SK-N-SH (cell line): ENCODE measurements around the gene FRMD5. TPM values are rescaled to one million over a fixed set of nuclear protein-coding genes. Genes with fewer than 3 reads are reported as not detected.

Source experiments
- CTCF ChIA-PET: fragments of 300-600, 350-600 bp; formaldehyde crosslinking; extraction: SDS; loops from one replicate; lab custom pipeline; 2021; lab: Yijun Ruan, JAX
- POLR2A ChIA-PET: fragments of 350-600 bp; sonication (Branson Sonifier 250); formaldehyde crosslinking; extraction: SDS; loops from one replicate; lab custom pipeline; 2020; ENCODE audit warnings: antibody characterized with exemption, inconsistent platforms; lab: Yijun Ruan, JAX
- DNase-seq: peaks from one replicate; pipeline ENCODE4 v3.0.0; 2012
- H2AFZ ChIP-seq: fragments of 200-600 bp; sonication (generic); 2 replicates; pipeline ENCODE4 v1.8.1; 2016; ENCODE audit warnings: antibody characterized with exemption, mild to moderate bottlenecking, low read depth
- H3F3A ChIP-seq: fragments of 200-600 bp; sonication (generic); replicated peaks from 2 replicates; pipeline ENCODE3; 2016; ENCODE audit warnings: antibody characterized with exemption, mild to moderate bottlenecking; ENCODE audit not compliant: insufficient read depth
- H3K27ac ChIP-seq, 2 experiments: fragments of 200-500 bp in 1 of 2; fragments of 200-600 bp in 1 of 2; sonication (Bioruptor generic) in 1 of 2; sonication (generic), shearing (Covaris generic) in 1 of 2; 2 replicates each; pipeline versions ENCODE4 v1.5.1 to v1.6.1; 2014 to 2016; ENCODE audit warnings: low read depth in 2 of 2, inconsistent platforms in 1 of 2, low read length in 1 of 2, mild to moderate bottlenecking in 1 of 2, mixed read lengths in 1 of 2
- H3K27me3 ChIP-seq: fragments of 200-600 bp; sonication (generic), shearing (Covaris generic); 2 replicates; pipeline ENCODE4 v1.6.1; 2016; ENCODE audit warnings: mixed run types; ENCODE audit not compliant: insufficient read depth
- H3K36me3 ChIP-seq, 2 experiments: fragments of 200-500 bp in 1 of 2; fragments of 200-600 bp in 1 of 2; sonication (Bioruptor generic) in 1 of 2; sonication (generic) in 1 of 2; replicated peaks in 1 of 2; 2 replicates each; pipeline versions ENCODE3 to v1.5.1; 2014 to 2016; ENCODE audit warnings: low read length in 1 of 2, mild to moderate bottlenecking in 1 of 2; ENCODE audit not compliant: insufficient read depth in 2 of 2, control insufficient read depth in 1 of 2
- H3K4me1 ChIP-seq, 2 experiments: fragments of 200-500 bp in 1 of 2; fragments of 200-600 bp in 1 of 2; sonication (Bioruptor generic) in 1 of 2; sonication (generic), shearing (Covaris generic) in 1 of 2; 2 replicates each; pipeline versions ENCODE4 v1.5.1 to v1.6.1; 2014 to 2016; ENCODE audit warnings: low read depth in 1 of 2, low read length in 1 of 2, mixed run types in 1 of 2; ENCODE audit not compliant: insufficient read depth in 2 of 2, control insufficient read depth in 1 of 2
- H3K4me2 ChIP-seq: fragments of 200-600 bp; sonication (generic), shearing (Covaris generic); 2 replicates; pipeline ENCODE4 v1.6.1; 2017; ENCODE audit warnings: mixed run types
- H3K4me3 ChIP-seq, 2 experiments: fragments of 200-500 bp in 1 of 2; fragments of 200-600 bp in 1 of 2; sonication (Bioruptor generic) in 1 of 2; sonication (generic), shearing (Covaris generic) in 1 of 2; 2 replicates each; pipeline versions ENCODE4 v1.5.1 to v1.8.1; 2014 to 2016; ENCODE audit warnings: low read depth in 2 of 2, inconsistent platforms in 1 of 2, low read length in 1 of 2, mild to moderate bottlenecking in 1 of 2, mixed read lengths in 1 of 2, moderate library complexity in 1 of 2
- H3K79me2 ChIP-seq: fragments of 200-600 bp; sonication (generic); 2 replicates; pipeline ENCODE4 v1.8.1; 2017; ENCODE audit warnings: mild to moderate bottlenecking; ENCODE audit not compliant: insufficient read depth
- H3K9ac ChIP-seq: fragments of 200-600 bp; sonication (generic); 2 replicates; pipeline ENCODE4 v1.6.1; 2017; ENCODE audit warnings: mixed run types
- H3K9me2 ChIP-seq: fragments of 200-600 bp; sonication (generic); 2 replicates; pipeline ENCODE4 v1.6.1; 2017; ENCODE audit warnings: mixed run types
- H3K9me3 ChIP-seq: fragments of 200-600 bp; sonication (generic); 2 replicates; pipeline ENCODE4 v1.6.1; 2017; ENCODE audit warnings: mixed run types, mild to moderate bottlenecking, moderate library complexity
- H4K20me1 ChIP-seq: fragments of 200-600 bp; sonication (generic); 2 replicates; pipeline ENCODE4 v1.6.1; 2017; ENCODE audit warnings: mild to moderate bottlenecking, mixed run types; ENCODE audit not compliant: insufficient read depth
- CTCF ChIP-seq: fragments of 200-600 bp; sonication (generic); IDR thresholded peaks from 2 replicates; pipeline ENCODE4 v1.6.1; 2017; ENCODE audit warnings: antibody characterized with exemption, mild to moderate bottlenecking, moderate library complexity
- ELF1 ChIP-seq: IDR thresholded peaks from 2 replicates; pipeline ENCODE4 v1.4.0; 2012
- EP300 ChIP-seq, 2 experiments: IDR thresholded peaks; 2 replicates each; pipeline versions ENCODE4 v1.4.0 to v1.6.1; 2012; ENCODE audit warnings: borderline replicate concordance in 1 of 2, low read depth in 1 of 2, low read length in 1 of 2
- EZH2phosphoT487 ChIP-seq: fragments of 200-600 bp; sonication (generic); IDR thresholded peaks from 2 replicates; pipeline ENCODE4 v1.6.1; 2017; ENCODE audit warnings: low read depth, mixed run types, mild to moderate bottlenecking, antibody characterized with exemption, moderate library complexity, borderline replicate concordance
- FOSL2 ChIP-seq: IDR thresholded peaks from 2 replicates; pipeline ENCODE4 v1.4.0; 2012; ENCODE audit warnings: low read depth, mild to moderate bottlenecking, moderate library complexity, borderline replicate concordance
- RAD21 ChIP-seq: IDR thresholded peaks from 2 replicates; pipeline ENCODE4 v1.6.1; 2012; ENCODE audit warnings: mild to moderate bottlenecking, low read length
- RCOR1 ChIP-seq: fragments of 150-350 bp; IDR thresholded peaks from 2 replicates; pipeline ENCODE4 v1.6.1; 2017; ENCODE audit warnings: antibody characterized with exemption, low read length
- RFX5 ChIP-seq: IDR thresholded peaks from 2 replicates; pipeline ENCODE4 v1.6.1; 2012; ENCODE audit warnings: mild to moderate bottlenecking, improper control_type of control experiment, low read length
- SIN3A ChIP-seq: IDR thresholded peaks from 2 replicates; pipeline ENCODE4 v1.6.1; 2012; ENCODE audit warnings: low read depth, mild to moderate bottlenecking, low read length, moderate library complexity, borderline replicate concordance
- SMC3 ChIP-seq: IDR thresholded peaks from 2 replicates; pipeline ENCODE4 v1.6.1; 2012; ENCODE audit warnings: low read depth, low read length, improper control_type of control experiment
- WGBS: methylation state at CpG from one replicate; pipeline ENCODE4 v1.1.6; 2017; ENCODE audit warnings: low lambda C conversion rate; 5-methylcytosine and 5-hydroxymethylcytosine counted together
- polyA plus RNA-seq, 3 experiments: library from polyadenylated mRNA; depleted of rRNA; stranded (reverse); fragments of >200 nt; gene quantifications; 2 replicates each; pipeline ENCODE4 v1.2.3, GENCODE V29; 2012
- TF ChIP-seq, protein P1 (sequence below): IDR thresholded peaks from 2 replicates; pipeline ENCODE4 v1.4.0; 2012; ENCODE audit warnings: low read depth, borderline replicate concordance
- TF ChIP-seq, protein P2 (sequence below): IDR thresholded peaks from 2 replicates; pipeline ENCODE4 v1.4.0; 2012; ENCODE audit warnings: low read depth
- TF ChIP-seq, protein P3 (sequence below): IDR thresholded peaks from 2 replicates; pipeline ENCODE4 v1.6.1; 2012; ENCODE audit warnings: mild to moderate bottlenecking, low read depth, low read length, moderate library complexity

The FRMD5 gene
- polyA plus RNA-seq, 1 of the 3 experiments (the other 2 are of a cell fraction): 24.8 TPM

GRCh38 chr15:43900996-43901395, 294.1 kb downstream of the FRMD5 start (continued):
- TF ChIP-seq, protein P1, sequence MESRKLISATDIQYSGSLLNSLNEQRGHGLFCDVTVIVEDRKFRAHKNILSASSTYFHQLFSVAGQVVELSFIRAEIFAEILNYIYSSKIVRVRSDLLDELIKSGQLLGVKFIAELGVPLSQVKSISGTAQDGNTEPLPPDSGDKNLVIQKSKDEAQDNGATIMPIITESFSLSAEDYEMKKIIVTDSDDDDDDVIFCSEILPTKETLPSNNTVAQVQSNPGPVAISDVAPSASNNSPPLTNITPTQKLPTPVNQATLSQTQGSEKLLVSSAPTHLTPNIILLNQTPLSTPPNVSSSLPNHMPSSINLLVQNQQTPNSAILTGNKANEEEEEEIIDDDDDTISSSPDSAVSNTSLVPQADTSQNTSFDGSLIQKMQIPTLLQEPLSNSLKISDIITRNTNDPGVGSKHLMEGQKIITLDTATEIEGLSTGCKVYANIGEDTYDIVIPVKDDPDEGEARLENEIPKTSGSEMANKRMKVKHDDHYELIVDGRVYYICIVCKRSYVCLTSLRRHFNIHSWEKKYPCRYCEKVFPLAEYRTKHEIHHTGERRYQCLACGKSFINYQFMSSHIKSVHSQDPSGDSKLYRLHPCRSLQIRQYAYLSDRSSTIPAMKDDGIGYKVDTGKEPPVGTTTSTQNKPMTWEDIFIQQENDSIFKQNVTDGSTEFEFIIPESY: no peak
- TF ChIP-seq ELF1 (no peak), RCOR1 (no peak), RAD21 (no peak), RFX5 (no peak), FOSL2 (no peak)
- TF ChIP-seq, protein P2, sequence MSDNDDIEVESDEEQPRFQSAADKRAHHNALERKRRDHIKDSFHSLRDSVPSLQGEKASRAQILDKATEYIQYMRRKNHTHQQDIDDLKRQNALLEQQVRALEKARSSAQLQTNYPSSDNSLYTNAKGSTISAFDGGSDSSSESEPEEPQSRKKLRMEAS: no peak
- TF ChIP-seq, all 33 proteins: peak for 0

- Histone ChIP-seq H3K9me2 (no peaks in the 10 kb centered on the region), H3K4me1 (peaks cover 0 to 45% of the 10 kb centered on the region in 2 experiments; a peak in 1 of 4 replicates), H4K20me1 (no peaks in the 10 kb centered on the region), H3K4me2 (no peak overlapping the region), H3K79me2 (no peaks in the 10 kb centered on the region), H3K27ac (no peak overlapping the region), H3F3A (no peaks in the 10 kb centered on the region), H3K9me3 (no peaks in the 10 kb centered on the region), H3K27me3 (no peaks in the 10 kb centered on the region), H3K4me3 (no peak overlapping the region), H2AFZ (no peak overlapping the region), H3K36me3 (peaks cover 20 to 49% of the 10 kb centered on the region in 2 experiments), H3K9ac (no peak overlapping the region)
- no peak for DNase-seq
- WGBS: 79% methylated on average over 4 of the region's 5 CpGs
- TF ChIP-seq EZH2phosphoT487 (no peak), SMC3 (no peak)
- POLR2A ChIA-PET: no interaction called here
- CTCF ChIA-PET: interaction anchor here (1.2 kb wide), 1 partner anchor 19 kb away, joined by 3 read pairs; no protein-coding TSS in a partner anchor
These were observed 295.1 kb downstream of the FRMD5 start for GRCh38 chr15:43899928-43900327.

DNA sequence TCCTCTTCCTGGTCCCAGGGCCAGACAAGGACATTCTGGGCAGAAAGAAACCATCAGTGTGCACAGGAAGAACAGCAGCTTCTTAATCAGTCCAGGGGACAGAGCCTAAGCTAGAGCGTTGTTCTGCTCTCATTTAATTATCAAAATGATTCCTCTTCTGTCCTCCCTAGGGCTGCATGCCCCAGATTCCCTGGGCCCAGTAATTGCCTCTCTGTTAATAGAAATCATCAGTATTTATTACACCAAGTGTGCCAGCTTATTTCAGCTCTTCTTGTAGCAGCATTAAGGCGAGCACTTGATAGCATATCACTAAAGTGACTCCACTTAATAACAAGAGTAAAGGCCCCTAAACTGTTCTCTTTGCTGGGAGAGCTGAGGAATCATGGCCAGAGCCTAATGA, 296.2 kb downstream of the FRMD5 start:
- H3K9me3 ChIP-seq: no peaks in the 10 kb centered on the region
- TF ChIP-seq EP300 (IDR thresholded peaks at IDR 0.05; ENCODE audit: borderline replicate concordance in 1 of 2, low read depth in 1 of 2, low read length in 1 of 2) (no peak), CTCF (no peak), RCOR1 (0 out of 2 replicates have a peak, but pooled peaks have one; percentile 17), SIN3A (no peak)
- TF ChIP-seq, protein P3, sequence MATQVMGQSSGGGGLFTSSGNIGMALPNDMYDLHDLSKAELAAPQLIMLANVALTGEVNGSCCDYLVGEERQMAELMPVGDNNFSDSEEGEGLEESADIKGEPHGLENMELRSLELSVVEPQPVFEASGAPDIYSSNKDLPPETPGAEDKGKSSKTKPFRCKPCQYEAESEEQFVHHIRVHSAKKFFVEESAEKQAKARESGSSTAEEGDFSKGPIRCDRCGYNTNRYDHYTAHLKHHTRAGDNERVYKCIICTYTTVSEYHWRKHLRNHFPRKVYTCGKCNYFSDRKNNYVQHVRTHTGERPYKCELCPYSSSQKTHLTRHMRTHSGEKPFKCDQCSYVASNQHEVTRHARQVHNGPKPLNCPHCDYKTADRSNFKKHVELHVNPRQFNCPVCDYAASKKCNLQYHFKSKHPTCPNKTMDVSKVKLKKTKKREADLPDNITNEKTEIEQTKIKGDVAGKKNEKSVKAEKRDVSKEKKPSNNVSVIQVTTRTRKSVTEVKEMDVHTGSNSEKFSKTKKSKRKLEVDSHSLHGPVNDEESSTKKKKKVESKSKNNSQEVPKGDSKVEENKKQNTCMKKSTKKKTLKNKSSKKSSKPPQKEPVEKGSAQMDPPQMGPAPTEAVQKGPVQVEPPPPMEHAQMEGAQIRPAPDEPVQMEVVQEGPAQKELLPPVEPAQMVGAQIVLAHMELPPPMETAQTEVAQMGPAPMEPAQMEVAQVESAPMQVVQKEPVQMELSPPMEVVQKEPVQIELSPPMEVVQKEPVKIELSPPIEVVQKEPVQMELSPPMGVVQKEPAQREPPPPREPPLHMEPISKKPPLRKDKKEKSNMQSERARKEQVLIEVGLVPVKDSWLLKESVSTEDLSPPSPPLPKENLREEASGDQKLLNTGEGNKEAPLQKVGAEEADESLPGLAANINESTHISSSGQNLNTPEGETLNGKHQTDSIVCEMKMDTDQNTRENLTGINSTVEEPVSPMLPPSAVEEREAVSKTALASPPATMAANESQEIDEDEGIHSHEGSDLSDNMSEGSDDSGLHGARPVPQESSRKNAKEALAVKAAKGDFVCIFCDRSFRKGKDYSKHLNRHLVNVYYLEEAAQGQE: no peak
- DNase-seq: no peak
- no peak overlapping the region for H2AFZ ChIP-seq
- peak overlapping the region in 1 of 2 experiments; percentile 23; a peak in 1 of 4 replicates for H3K27ac ChIP-seq
- 75% methylated on average over 2 of the region's 2 CpGs for WGBS
- no peaks in the 10 kb centered on the region for H3K9me2 ChIP-seq
- no peaks in the 10 kb centered on the region for H3K79me2 ChIP-seq
- peaks cover 0 to 53% of the 10 kb centered on the region in 2 experiments; a peak in 1 of 4 replicates for H3K4me1 ChIP-seq
- H3K4me2 ChIP-seq: no peak overlapping the region
- no peak overlapping the region for H3K4me3 ChIP-seq
- ChIA-PET POLR2A (no interaction called here), CTCF (interaction anchor here (1.5 kb wide), 1 partner anchor 27 kb away, joined by 8 read pairs; no protein-coding TSS in a partner anchor)
- H3F3A ChIP-seq: no peaks in the 10 kb centered on the region
- peaks cover 20 to 51% of the 10 kb centered on the region in 2 experiments for H3K36me3 ChIP-seq
- no peak overlapping the region for H3K9ac ChIP-seq
- H4K20me1 ChIP-seq: no peaks in the 10 kb centered on the region
- H3K27me3 ChIP-seq: no peaks in the 10 kb centered on the region
